ENCODE results near the gene PLEKHG4B. TPM values are rescaled to one million over a fixed set of nuclear protein-coding genes. Genes with fewer than 3 reads are reported as not detected.
"Not testable (repeated sequence)": the region's sequence is repeated elsewhere in the genome, so short reads cannot be mapped to it uniquely, and the experiment has no call there.

Gene PLEKHG4B
- total RNA-seq, 2 experiments from 2014 or later = 0.03 TPM; not detected in 1

DNA sequence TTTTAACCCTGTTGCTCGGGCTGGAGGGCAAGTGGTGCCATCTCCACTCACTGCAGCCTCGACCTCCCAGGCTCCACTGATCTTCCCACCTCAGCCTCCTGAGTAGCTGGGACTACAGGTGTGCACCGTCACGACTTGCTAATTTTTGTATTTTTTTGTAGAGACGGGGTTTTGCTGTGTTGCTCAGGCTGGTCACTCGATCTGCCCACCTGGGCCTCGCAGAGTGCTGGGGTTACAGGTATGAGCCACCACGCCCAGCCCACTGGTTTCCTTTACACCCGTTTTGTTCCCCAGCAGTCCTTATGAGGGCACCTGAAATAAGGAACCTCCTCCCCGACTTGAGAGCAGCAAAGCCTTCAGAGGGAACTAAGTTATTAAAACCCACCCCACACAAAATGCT, 124.1 kb downstream of the PLEKHG4B start:
- H3K9me3 Mint-ChIP-seq; DNase-seq; POLR2A ChIA-PET; H3K27me3 Mint-ChIP-seq; ATAC-seq (ENCODE audit: low read depth): not testable (repeated sequence)
- H3K36me3 Mint-ChIP-seq = peaks cover 13% of the 10 kb centered on the region
- peak overlapping the region; percentile 60 for H3K27ac Mint-ChIP-seq
- H3K4me3 Mint-ChIP-seq = peak overlapping the region; percentile 30
- H3K4me1 Mint-ChIP-seq = peaks cover 29% of the 10 kb centered on the region

DNA sequence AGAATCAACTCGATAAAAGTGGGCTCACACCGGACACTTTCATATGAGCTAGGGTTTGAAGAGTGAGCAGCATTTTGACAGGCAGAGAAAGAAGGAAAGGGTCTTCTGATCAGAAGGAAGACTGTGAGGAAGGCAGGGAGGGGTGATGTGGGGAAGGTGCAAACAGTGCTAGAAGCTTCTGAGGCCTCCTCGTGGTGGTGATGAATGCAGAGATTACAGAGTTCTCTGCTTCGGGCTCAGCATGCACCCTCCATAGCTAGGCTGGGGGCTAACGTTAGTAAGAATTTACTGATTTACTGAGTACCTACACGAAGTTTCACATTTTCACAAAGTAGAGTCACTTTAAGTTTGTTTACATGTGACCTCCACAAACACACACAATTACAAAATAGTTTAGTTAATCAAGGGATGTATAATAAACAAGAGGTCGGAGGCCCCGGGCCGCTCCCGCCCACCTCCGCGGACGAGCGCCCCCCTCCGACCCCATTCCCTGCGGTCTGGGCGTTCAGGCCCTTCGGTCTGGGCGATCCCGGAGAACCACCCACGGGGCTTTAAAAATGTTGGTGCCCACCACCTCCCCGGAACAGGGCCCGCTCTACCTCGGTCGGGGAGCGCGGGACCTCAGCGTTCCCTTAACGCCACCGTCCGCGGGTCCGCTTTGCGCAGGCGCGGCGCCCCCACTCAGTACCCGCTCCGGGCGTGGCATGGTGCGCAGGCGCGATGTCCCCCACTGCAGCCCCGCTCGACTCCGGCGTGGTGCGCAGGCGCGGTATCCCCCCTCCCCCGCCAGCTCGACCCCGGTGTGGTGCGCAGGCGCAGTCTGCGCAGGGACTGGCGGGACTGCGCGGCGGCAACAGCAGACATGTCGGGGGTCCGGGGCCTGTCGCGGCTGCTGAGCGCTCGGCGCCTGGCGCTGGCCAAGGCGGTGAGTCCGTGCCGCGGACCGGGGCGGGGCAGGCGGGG, 125.8 kb downstream of the PLEKHG4B start, which contains the start of the genes CCDC127 and SDHA:
TSS of gene CCDC127 (minus strand) at position 660 of the 963 bp plus-strand sequence. CDS start 1,304 bp downstream, outside the sequence.
TSS of gene SDHA (plus strand) at position 827 of the 963 bp plus-strand sequence. CDS start at position 863, 36 bp downstream.
- POLR2A ChIA-PET = interaction anchor here (0.7 to 3.0 kb wide), 11 partner anchors 8 to 256 kb away, joined by 3 to 20 read pairs (median 4); partner anchors contain the start of genes AHRR, LRRC14B and PDCD6
- H3K4me1 Mint-ChIP-seq = peaks cover 40% of the 10 kb centered on the region
- peak; percentile 93 for ATAC-seq (ENCODE audit: low read depth)

DNA sequence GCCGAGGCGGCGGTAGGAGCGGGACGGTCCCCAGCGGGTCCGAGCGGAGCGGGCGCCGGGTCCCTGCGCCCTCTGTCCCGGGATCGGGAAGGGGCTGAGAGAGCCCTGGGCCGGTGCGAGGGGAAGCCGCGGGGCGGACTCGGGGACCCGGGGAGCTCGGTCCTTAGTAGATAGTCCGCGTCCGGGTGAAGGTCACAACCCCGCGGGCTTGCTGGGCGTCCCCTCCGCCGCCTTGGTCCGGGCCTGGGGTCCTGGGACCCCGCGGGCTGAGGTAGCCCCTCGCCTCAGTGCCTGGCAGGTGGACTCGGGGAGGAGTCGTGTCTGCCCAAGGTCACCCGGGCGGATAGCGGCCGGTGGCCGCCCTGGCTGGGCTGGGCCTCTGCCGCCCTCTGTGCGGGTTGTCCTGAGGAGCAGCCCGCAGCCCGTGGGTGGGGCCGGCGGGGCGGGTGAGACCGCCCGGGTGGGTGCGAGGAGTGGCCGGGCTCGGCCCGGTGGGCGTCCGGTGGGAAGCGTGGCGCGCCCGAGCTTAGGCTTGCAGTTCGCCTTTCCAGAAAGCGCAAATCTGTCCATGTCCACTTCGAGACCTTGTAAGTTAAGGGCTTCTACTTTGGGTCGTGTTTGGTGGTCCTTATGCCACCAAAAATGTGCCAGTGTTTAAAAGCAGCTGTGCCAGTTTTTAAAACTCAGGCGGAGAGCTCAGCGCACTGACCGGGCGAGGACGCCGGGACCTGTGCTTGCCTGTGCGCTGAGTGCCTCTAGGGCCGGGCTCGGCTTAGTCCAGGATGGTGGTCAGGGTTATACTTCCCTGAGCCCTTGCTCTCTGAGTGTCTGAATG, 126.7 kb downstream of the PLEKHG4B start:
- Mint-ChIP-seq H3K27ac (peak overlapping the region; percentile 95), H3K27me3 (no peaks in the 10 kb centered on the region), H3K4me3 (peak overlapping the region; percentile 96), H3K36me3 (peaks cover 15% of the 10 kb centered on the region), H3K4me1 (peaks cover 46% of the 10 kb centered on the region), H3K9me3 (no peaks in the 10 kb centered on the region)
- peak; percentile 48 for DNase-seq
- ATAC-seq (ENCODE audit: low read depth) = peak; percentile 12
- POLR2A ChIA-PET = interaction anchor here (0.7 to 3.0 kb wide), 11 partner anchors 9 to 228 kb away, joined by 3 to 20 read pairs (median 4); partner anchors contain the start of genes AHRR, LRRC14B and PDCD6

More for the DNA sequence above, 125.8 kb downstream of the PLEKHG4B start, which contains the start of the genes CCDC127 and SDHA:
- Mint-ChIP-seq H3K36me3 (peaks cover 13% of the 10 kb centered on the region), H3K4me3 (peak within 1 kb of the TSS; percentile 96), H3K27ac (peak within 1 kb of the TSS; percentile 95)
- peak; percentile 100 for DNase-seq
- not testable (repeated sequence) for H3K27me3 Mint-ChIP-seq, H3K9me3 Mint-ChIP-seq

DNA sequence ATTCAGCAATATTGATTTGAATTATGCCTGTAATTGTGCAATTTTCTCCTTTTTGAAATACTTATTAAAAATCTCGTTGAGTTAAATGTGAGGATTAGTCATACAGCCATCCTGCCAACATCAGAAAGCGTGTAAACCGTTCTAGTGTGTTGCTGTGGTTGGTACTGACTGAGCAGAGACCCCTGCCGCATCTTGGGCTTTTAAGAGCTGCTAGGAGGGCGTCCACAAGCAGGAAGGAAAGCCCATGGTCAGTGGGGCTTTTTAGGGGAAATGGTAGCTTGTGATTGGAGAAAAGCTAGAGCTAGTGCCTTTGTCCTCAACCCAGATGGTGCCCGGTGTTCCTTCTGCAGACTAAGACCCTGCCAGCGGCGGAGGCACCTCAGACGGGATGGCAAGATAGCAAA, 127.5 kb downstream of the PLEKHG4B start:
- ATAC-seq (ENCODE audit: low read depth) (no peak), DNase-seq (peak; percentile 42)
- Mint-ChIP-seq H3K27ac (peak overlapping the region; percentile 95), H3K36me3 (peaks cover 12% of the 10 kb centered on the region), H3K4me1 (peaks cover 40% of the 10 kb centered on the region), H3K9me3 (no peaks in the 10 kb centered on the region), H3K4me3 (peak overlapping the region; percentile 96), H3K27me3 (no peaks in the 10 kb centered on the region)
- POLR2A ChIA-PET = interaction anchor here (0.5 to 3.0 kb wide), 6 partner anchors 28 to 1582 kb away, joined by 3 to 20 read pairs (median 4); partner anchors contain the start of genes LRRC14B, NDUFS6 and PDCD6

DNA sequence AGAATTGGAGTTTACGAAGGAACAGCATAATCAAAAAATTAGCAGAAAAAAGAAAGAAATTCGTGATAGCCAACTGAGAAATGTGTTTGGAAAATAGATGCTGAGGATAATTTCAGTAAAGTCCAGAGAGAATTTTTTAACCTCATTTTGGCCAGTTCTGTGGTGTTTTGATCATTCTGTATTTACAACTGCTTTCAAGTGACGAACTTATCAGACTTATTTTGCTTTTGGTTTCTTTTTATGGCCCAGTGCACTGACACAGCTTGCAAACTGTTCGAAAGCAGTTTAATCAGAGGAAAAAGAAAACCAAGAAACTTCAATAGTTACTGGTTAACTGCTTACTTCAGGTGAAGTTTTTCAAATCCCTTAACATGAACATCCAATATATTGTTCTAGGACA, 128.0 kb downstream of the PLEKHG4B start:
- POLR2A ChIA-PET = interaction anchor here (0.7 to 3.0 kb wide), 4 partner anchors 29 to 1581 kb away, joined by 3 to 20 read pairs (median 8); partner anchors contain the start of genes LRRC14B, NDUFS6 and PDCD6
- H3K4me1 Mint-ChIP-seq = peaks cover 39% of the 10 kb centered on the region

DNA sequence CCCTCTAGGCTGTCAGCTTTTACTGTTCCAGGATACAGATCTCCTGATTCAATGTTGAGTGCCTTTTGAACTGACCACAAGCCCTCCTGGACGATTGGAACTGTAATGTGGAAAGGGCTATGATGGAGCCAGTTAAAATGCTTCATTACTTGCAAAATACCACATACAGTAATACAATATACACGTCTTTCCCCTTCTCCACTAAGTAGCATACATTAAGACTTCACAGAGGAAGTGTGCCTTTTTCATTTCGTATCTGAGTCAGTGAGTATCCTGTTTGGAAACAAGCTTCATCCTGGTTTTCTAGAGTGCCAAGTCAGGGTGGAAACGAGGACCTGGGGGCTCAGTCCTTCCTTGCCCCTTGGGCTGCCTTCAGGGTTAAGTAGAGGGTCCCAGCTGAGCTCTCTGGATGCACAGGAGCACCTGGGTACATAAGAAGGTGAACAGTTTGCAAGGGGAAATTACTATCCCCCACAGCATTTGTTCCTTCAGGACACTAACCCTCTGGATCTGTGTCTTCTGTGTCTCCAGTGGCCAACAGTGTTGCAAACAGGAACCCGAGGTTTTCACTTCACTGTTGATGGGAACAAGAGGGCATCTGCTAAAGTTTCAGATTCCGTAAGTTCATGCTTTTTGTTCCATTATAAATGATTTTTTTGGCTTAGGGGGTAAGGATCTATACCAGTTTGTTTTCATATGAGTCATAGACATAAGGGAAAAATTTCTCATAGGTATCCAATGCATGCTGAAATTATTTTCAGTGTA, 131.2 kb downstream of the PLEKHG4B start:
- H3K9me3 Mint-ChIP-seq; ATAC-seq (ENCODE audit: low read depth); POLR2A ChIA-PET; H3K27me3 Mint-ChIP-seq; H3K4me3 Mint-ChIP-seq; DNase-seq: not testable (repeated sequence)
- peak overlapping the region; percentile 69 for H3K27ac Mint-ChIP-seq
- peaks cover 26% of the 10 kb centered on the region for H3K4me1 Mint-ChIP-seq
- H3K36me3 Mint-ChIP-seq = peaks cover 23% of the 10 kb centered on the region

More for the DNA sequence above, 128.0 kb downstream of the PLEKHG4B start:
- no peaks in the 10 kb centered on the region for H3K9me3 Mint-ChIP-seq
- H3K27ac Mint-ChIP-seq = peak overlapping the region; percentile 95
- H3K36me3 Mint-ChIP-seq = peaks cover 17% of the 10 kb centered on the region
- DNase-seq (no peak), ATAC-seq (ENCODE audit: low read depth) (no peak)
- no peaks in the 10 kb centered on the region for H3K27me3 Mint-ChIP-seq
- H3K4me3 Mint-ChIP-seq = peak overlapping the region; percentile 96

DNA sequence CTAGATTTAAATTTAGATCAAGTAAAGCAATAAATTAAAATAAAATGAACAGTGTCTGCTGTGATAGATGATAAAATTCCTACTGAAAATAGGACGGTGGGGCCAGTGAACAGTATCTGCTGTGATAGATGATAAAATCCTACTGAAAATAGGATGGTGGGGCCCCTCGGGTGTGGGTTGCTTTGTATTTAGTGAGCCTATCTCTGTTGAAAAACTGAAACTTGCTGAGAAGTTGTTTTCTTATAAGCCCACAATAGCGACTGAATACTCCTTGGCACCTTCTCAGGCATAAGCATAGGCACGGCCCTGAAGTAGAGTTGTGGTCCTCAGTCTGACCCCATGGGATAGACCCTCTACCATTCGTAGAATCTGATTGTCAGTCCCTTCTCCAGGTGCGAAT, 131.8 kb downstream of the PLEKHG4B start:
- Mint-ChIP-seq H3K4me3 (no peak overlapping the region), H3K9me3 (no peaks in the 10 kb centered on the region), H3K4me1 (peaks cover 26% of the 10 kb centered on the region), H3K36me3 (peaks cover 24% of the 10 kb centered on the region), H3K27me3 (no peaks in the 10 kb centered on the region), H3K27ac (no peak overlapping the region)
- no peak for ATAC-seq (ENCODE audit: low read depth)
- DNase-seq = no peak
- POLR2A ChIA-PET = no interaction called here

DNA sequence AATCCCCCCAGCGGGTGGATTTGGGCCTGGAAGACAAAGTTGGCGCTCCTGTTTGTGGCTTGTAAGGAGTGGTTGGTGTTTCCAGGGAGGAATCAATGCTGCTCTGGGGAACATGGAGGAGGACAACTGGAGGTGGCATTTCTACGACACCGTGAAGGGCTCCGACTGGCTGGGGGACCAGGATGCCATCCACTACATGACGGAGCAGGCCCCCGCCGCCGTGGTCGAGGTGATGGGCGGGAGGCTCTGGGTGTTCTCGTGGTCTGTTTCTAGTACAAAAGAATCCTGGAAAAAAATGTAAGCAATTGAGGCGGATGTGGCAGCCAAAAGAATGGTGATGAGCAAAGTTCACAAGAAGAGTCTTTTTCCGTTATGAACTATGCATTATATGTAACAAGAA, 133.4 kb downstream of the PLEKHG4B start:
- Mint-ChIP-seq H3K9me3 (no peaks in the 10 kb centered on the region), H3K36me3 (peaks cover 28% of the 10 kb centered on the region), H3K4me3 (no peak overlapping the region), H3K27me3 (no peaks in the 10 kb centered on the region), H3K27ac (no peak overlapping the region), H3K4me1 (peaks cover 24% of the 10 kb centered on the region)
- no peak for DNase-seq
- POLR2A ChIA-PET = no interaction called here
- no peak for ATAC-seq (ENCODE audit: low read depth)

DNA sequence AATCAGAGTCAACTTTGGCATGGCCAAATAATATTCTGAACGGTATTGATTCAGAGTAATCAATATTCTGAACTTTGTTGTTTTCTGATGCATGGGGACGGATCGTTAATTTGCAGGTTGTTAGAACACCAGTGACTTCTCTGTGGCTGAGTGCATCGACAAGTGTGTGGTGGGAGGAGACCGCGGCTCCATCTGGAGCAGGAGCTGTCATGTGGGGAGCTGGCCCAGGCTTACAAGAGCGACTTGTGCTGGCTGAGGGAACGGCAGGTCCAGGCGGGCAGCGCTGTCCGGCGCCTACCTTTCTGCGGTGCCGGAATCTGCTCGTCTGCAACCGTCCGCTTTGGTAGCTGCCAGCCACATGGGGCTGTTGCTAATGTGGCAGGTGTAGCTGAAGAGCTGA, 135.4 kb downstream of the PLEKHG4B start:
- H3K36me3 Mint-ChIP-seq = peaks cover 29% of the 10 kb centered on the region
- POLR2A ChIA-PET; H3K27me3 Mint-ChIP-seq; ATAC-seq (ENCODE audit: low read depth); H3K4me1 Mint-ChIP-seq; H3K27ac Mint-ChIP-seq; H3K4me3 Mint-ChIP-seq; DNase-seq; H3K9me3 Mint-ChIP-seq: not testable (repeated sequence)

DNA sequence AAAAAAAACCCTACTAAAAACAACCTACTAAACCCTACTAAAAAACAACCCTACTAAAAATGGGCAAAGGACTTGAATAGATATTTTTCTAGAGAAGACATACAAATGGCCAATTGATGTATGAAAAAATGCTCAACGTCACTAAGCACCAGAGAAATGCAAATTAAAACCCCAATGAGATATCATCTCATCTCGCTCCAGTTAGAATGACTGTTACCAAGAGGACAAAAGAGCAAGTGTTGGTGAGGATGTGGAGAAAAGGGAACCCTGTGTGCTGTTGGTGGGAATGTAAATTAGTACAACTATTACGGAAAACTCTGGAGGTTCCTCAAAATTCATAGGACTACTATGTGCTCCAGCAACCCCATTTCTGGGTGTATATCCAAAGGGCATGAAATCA, 136.9 kb downstream of the PLEKHG4B start:
- Mint-ChIP-seq H3K27ac (no peak overlapping the region), H3K4me3 (no peak overlapping the region), H3K9me3 (no peaks in the 10 kb centered on the region), H3K27me3 (no peaks in the 10 kb centered on the region), H3K4me1 (no peaks in the 10 kb centered on the region), H3K36me3 (peaks cover 31% of the 10 kb centered on the region)
- ATAC-seq (ENCODE audit: low read depth) (no peak), DNase-seq (no peak)
- POLR2A ChIA-PET = no interaction called here

DNA sequence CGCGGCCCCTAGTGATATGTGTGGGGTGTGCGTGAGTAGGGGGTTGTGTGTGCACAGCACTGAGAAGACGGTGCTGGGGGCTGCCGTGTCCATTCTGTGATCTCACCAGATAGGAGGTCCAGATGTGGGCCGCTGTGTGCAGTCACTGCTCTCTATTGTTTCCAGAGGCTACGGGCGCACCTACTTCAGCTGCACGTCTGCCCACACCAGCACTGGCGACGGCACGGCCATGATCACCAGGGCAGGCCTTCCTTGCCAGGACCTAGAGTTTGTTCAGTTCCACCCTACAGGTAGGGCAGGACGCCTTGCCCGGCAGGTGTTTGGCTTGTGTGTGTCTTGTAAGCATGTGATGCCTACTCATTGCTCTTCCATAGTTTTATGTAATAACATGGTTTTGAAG, 138.7 kb downstream of the PLEKHG4B start:
- Mint-ChIP-seq H3K4me3 (no peak overlapping the region), H3K27ac (no peak overlapping the region), H3K36me3 (peaks cover 25% of the 10 kb centered on the region), H3K4me1 (no peaks in the 10 kb centered on the region), H3K27me3 (no peaks in the 10 kb centered on the region), H3K9me3 (no peaks in the 10 kb centered on the region)
- POLR2A ChIA-PET = no interaction called here
- ATAC-seq (ENCODE audit: low read depth) (no peak), DNase-seq (no peak)

DNA sequence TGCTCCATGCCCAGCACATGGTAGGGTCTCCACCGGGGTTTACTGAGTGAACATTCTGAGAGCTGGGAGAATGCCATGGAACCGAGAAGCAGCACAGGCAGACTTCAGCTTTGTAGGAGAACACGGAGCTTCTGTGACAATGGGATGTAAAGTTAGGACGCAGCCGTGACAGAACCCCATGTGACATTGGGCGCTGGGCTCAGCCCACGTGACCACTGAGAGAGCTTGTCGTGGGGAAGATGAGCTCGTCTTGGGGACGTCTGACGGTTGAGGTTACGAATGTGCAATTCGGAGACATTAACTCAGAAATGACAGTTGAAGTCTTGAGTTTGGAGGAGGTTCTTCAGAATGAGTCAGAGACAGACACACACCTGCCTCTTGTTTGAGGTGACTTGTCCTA, 139.7 kb downstream of the PLEKHG4B start:
- H3K27ac Mint-ChIP-seq = no peak overlapping the region
- POLR2A ChIA-PET = no interaction called here
- no peak overlapping the region for H3K4me3 Mint-ChIP-seq
- no peaks in the 10 kb centered on the region for H3K27me3 Mint-ChIP-seq
- ATAC-seq (ENCODE audit: low read depth) (no peak), DNase-seq (no peak)
- H3K9me3 Mint-ChIP-seq = no peaks in the 10 kb centered on the region
- peaks cover 25% of the 10 kb centered on the region for H3K36me3 Mint-ChIP-seq
- no peaks in the 10 kb centered on the region for H3K4me1 Mint-ChIP-seq
